Gastrocnemius medialis (tissue), 4 donors: ENCODE measurements around the gene NPNT. TPM values are rescaled to one million over a fixed set of nuclear protein-coding genes. Genes with fewer than 3 reads are reported as not detected.

Experiments
- ATAC-seq, 2 donors: fragments of 150-250 bp; one replicate each; pipeline ENCODE4 v1.9.1; 2016
- DNase-seq, 2 donors: peaks; one replicate each; pipeline ENCODE4 v3.0.0-alpha.2; 2019
- H3K27ac ChIP-seq, 4 donors: fragments of 200-600 bp; sonication (generic); 1 replicate in 1 of 4; 2 replicates in 3 of 4; pipeline ENCODE4 v1.5.1; 2016 to 2018; ENCODE audit warnings: mild to moderate bottlenecking in 2 of 4, moderate library complexity in 1 of 4
- H3K27me3 ChIP-seq, 3 donors: fragments of 200-600 bp; sonication (generic) in 2 of 3; 1 replicate in 1 of 3; 2 replicates in 2 of 3; pipeline versions ENCODE4 v1.5.1 to v1.6.0; 2016 to 2019; ENCODE audit warnings: mild to moderate bottlenecking in 1 of 3, moderate library complexity in 1 of 3
- H3K36me3 ChIP-seq, 2 donors: fragments of 200-600 bp; sonication (generic) in 1 of 2; one replicate each; pipeline ENCODE4 v1.5.1; 2017 to 2018
- H3K4me1 ChIP-seq, 2 donors: fragments of 200-600 bp; sonication (generic) in 1 of 2; one replicate each; pipeline ENCODE4 v1.5.1; 2016 to 2017; ENCODE audit warnings: mild to moderate bottlenecking in 2 of 2
- H3K4me3 ChIP-seq, 4 donors: fragments of 200-600 bp; sonication (generic) in 3 of 4; 1 replicate in 1 of 4; 2 replicates in 3 of 4; pipeline ENCODE4 v1.5.1; 2016 to 2019; ENCODE audit warnings: mild to moderate bottlenecking in 2 of 4
- H3K9me3 ChIP-seq, 3 donors: fragments of 200-600 bp; sonication (generic) in 2 of 3; 1 replicate in 1 of 3; 2 replicates in 2 of 3; pipeline ENCODE4 v1.5.1; 2016 to 2019
- POLR2A ChIP-seq, 2 donors: fragments of 450-650 bp; IDR thresholded peaks; one replicate each; pipeline ENCODE4 v1.6.1; 2017; ENCODE audit warnings: antibody characterized with exemption in 2 of 2, mild to moderate bottlenecking in 2 of 2, moderate library complexity in 2 of 2
- in situ Hi-C, 4 donors: fragments of 200-750 bp; cut with MboI; loops; one replicate each; pipeline versions ENCODE4 v1.15.0 to v1.8.0; 2017; ENCODE audit warnings: low sequenced_read_pairs in 4 of 4
- intact Hi-C: fragments of 100-400 bp; cut with DNase I; formaldehyde crosslinking; loops from one replicate; pipeline ENCODE4 v1.15.1; 2023; ENCODE audit warnings: low total_unique reads
- total RNA-seq, 4 donors: library from RNA; depleted of rRNA; stranded (reverse); fragments of >200 nt; gene quantifications; one replicate each; pipeline versions ENCODE4 v1.1.0 to v1.2.3, GENCODE V29; 2016
- TF ChIP-seq, protein P1 (sequence below), 5 experiments: fragments of 450-650 bp in 3 of 5; fragments of 200-600 bp in 2 of 5; sonication (generic) in 2 of 5; IDR thresholded peaks in 4 of 5; conservative IDR thresholded peaks in 1 of 5; 1 replicate in 4 of 5; 2 replicates in 1 of 5; pipeline ENCODE4 v1.5.1; 2016 to 2019; ENCODE audit warnings: antibody characterized with exemption in 5 of 5, mild to moderate bottlenecking in 3 of 5, moderate library complexity in 3 of 5

Gene NPNT
- total RNA-seq, 4 donors from 2014 or later: 0.31 to 6.4 (median 3.0) TPM

DNA sequence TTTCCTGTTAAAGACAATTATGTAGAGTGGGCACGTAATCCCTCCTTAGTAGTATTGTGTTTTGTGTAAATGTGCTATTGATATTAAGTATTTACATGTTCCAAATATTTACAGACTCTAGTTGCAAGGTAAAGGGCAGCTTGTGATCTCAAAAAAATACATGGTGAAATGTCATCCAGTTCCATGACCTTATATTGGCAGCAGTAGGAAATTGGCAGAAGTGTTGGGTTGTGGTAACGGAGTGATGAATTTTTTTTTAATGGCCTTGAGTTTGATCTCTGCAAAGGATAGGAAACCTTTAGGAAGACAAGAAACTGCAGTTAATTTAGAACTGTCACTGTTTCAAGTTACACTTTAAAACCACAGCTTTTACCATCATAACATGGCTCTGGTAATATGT, 74.3 kb downstream of the NPNT start:
- intact Hi-C loops: no loop called here
- Histone ChIP-seq H3K27me3 (no peaks in the 10 kb centered on the region), H3K4me1 (peaks cover 28 to 38% of the 10 kb centered on the region in 2 donors), H3K36me3 (no peaks in the 10 kb centered on the region), H3K27ac (no peak overlapping the region), H3K9me3 (no peaks in the 10 kb centered on the region), H3K4me3 (no peak overlapping the region)
- no peak for DNase-seq
- ATAC-seq: peak in 1 of 2 donors; percentile 41
- in situ Hi-C loops: no loop called here
- TF ChIP-seq, protein P1, sequence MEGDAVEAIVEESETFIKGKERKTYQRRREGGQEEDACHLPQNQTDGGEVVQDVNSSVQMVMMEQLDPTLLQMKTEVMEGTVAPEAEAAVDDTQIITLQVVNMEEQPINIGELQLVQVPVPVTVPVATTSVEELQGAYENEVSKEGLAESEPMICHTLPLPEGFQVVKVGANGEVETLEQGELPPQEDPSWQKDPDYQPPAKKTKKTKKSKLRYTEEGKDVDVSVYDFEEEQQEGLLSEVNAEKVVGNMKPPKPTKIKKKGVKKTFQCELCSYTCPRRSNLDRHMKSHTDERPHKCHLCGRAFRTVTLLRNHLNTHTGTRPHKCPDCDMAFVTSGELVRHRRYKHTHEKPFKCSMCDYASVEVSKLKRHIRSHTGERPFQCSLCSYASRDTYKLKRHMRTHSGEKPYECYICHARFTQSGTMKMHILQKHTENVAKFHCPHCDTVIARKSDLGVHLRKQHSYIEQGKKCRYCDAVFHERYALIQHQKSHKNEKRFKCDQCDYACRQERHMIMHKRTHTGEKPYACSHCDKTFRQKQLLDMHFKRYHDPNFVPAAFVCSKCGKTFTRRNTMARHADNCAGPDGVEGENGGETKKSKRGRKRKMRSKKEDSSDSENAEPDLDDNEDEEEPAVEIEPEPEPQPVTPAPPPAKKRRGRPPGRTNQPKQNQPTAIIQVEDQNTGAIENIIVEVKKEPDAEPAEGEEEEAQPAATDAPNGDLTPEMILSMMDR (IDR thresholded peaks at IDR 0.05 in 4 of 5, conservative IDR thresholded peaks at IDR 0.05 in 1 of 5): no peak
- TF ChIP-seq POLR2A (IDR thresholded peaks at IDR 0.05): no peak

DNA sequence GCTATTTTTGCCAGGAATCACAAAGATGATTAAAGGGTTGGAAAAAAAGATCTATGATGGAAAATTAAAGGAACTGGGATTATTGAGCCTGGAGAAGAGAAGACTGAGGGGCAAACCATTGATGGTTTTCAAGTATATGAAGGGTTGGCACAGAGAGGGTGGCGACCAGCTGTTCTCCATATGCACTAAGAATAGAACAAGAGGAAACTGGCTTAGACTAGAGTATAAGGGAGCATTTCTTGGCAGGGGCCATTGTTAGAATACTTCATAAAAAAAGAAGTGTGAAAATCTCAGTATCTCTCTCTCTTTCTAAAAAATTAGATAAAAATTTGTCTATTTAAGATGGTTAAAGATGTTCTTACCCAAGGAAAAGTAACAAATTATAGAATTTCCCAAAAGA, 75.1 kb downstream of the NPNT start:
- TF ChIP-seq, protein P1 (IDR thresholded peaks at IDR 0.05 in 4 of 5, conservative IDR thresholded peaks at IDR 0.05 in 1 of 5): no peak
- TF ChIP-seq POLR2A (IDR thresholded peaks at IDR 0.05): no peak
- in situ Hi-C loops: no loop called here
- no peaks in the 10 kb centered on the region for H3K27me3 ChIP-seq
- ATAC-seq: no peak
- no peaks in the 10 kb centered on the region for H3K36me3 ChIP-seq
- no peak overlapping the region for H3K27ac ChIP-seq
- no peaks in the 10 kb centered on the region for H3K9me3 ChIP-seq
- intact Hi-C loops: no loop called here
- H3K4me3 ChIP-seq: no peak overlapping the region
- DNase-seq: no peak
- peaks cover 28 to 36% of the 10 kb centered on the region in 2 donors for H3K4me1 ChIP-seq

DNA sequence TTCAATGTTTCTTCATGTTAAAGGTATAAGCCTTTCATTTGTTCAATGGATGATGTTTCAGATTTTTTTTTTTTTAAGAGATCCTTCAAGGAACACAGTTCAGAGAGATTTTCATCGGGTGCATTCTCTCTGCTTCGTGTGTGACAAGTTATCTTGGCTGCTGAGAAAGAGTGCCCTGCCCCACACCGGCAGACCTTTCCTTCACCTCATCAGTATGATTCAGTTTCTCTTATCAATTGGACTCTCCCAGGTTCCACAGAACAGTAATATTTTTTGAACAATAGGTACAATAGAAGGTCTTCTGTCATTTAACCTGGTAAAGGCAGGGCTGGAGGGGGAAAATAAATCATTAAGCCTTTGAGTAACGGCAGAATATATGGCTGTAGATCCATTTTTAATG, 75.8 kb downstream of the NPNT start:
- intact Hi-C loops (no loop called here), in situ Hi-C loops (no loop called here)
- H3K36me3 ChIP-seq: no peaks in the 10 kb centered on the region
- H3K4me1 ChIP-seq: peaks cover 28 to 30% of the 10 kb centered on the region in 2 donors
- no peak overlapping the region for H3K4me3 ChIP-seq
- no peak for DNase-seq
- no peaks in the 10 kb centered on the region for H3K27me3 ChIP-seq
- TF ChIP-seq POLR2A (IDR thresholded peaks at IDR 0.05): no peak
- TF ChIP-seq, protein P1 (IDR thresholded peaks at IDR 0.05 in 4 of 5, conservative IDR thresholded peaks at IDR 0.05 in 1 of 5): no peak
- no peaks in the 10 kb centered on the region for H3K9me3 ChIP-seq
- H3K27ac ChIP-seq: no peak overlapping the region
- ATAC-seq: no peak

DNA sequence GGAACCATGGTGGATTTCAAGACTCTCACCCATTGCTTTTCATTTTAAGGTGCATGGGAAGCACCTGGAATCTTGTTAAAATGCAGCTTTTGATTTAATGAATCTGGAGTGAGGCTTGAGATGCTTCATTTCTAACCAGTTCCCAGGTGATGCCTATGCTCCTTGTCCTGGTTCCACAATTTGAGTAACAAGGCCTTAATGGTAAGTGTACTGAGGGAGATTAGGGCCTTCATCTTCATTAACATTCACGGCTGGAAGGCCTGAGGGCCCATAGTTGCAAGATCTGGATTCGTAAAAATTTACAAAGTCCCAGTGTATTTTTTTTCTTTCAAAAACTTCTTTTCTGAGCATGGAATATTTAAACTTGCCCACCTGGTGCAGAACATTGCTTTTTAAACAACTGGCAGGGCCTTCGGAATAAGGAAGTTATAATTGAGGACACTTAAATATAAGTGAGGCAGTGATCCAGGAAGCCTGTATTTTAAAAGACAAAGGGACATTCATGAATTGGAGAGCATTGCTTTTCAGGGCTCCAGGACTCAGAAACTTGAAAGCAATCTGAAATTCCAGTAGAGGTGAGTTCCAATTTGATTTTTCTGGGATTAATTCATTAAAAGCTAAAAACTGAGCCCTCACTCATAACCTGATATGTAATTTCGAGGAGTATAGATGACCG, 77.8 kb downstream of the NPNT start:
- Histone ChIP-seq H3K27ac (no peak overlapping the region), H3K36me3 (no peaks in the 10 kb centered on the region), H3K4me1 (peaks cover 15 to 16% of the 10 kb centered on the region in 2 donors), H3K4me3 (no peak overlapping the region), H3K9me3 (no peaks in the 10 kb centered on the region), H3K27me3 (no peaks in the 10 kb centered on the region)
- intact Hi-C loops (no loop called here), in situ Hi-C loops (no loop called here)
- TF ChIP-seq POLR2A (IDR thresholded peaks at IDR 0.05): no peak
- ATAC-seq (no peak), DNase-seq (no peak)

DNA sequence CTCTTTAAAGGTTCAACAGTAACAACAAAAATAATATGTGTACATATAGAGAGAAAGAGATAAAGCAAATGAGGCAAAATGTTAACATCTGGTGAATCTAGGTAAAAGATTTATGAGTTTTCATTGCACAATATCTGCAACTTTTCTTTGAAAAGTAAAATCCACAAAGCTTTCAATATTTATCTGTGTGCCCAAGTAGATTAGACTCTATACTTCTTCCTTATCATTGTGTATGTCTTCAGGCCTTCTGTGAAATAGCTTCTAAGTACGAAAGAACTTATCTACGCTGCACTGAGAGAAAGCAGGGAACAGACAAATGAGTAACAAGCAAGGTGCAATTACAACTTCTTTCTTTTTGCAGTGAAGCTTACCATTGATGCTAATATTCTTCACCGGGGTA, 81.6 kb downstream of the NPNT start:
- no peaks in the 10 kb centered on the region for H3K27me3 ChIP-seq
- H3K9me3 ChIP-seq: no peaks in the 10 kb centered on the region
- no peak overlapping the region for H3K4me3 ChIP-seq
- DNase-seq (no peak), ATAC-seq (no peak)
- no peak overlapping the region for H3K27ac ChIP-seq
- intact Hi-C loops (no loop called here), in situ Hi-C loops (no loop called here)
- TF ChIP-seq, protein P1 (IDR thresholded peaks at IDR 0.05 in 4 of 5, conservative IDR thresholded peaks at IDR 0.05 in 1 of 5): no peak
- no peak for TF ChIP-seq POLR2A (IDR thresholded peaks at IDR 0.05)
- H3K36me3 ChIP-seq: no peaks in the 10 kb centered on the region
- no peaks in the 10 kb centered on the region for H3K4me1 ChIP-seq
